ENCODE measurements around the gene LAMP5.

- TF ChIP-seq CTCF (IDR thresholded peaks at IDR 0.05) (no peak), POLR2A (IDR thresholded peaks at IDR 0.05) (no peak)
Measured at GRCh38 chr20:9570612-9571011, 56.2 kb downstream of the LAMP5 start.

All from upper lobe of left lung (tissue), 4 donors.